ENCODE results near the gene COL27A1.

The COL27A1 gene

GRCh38 chr9:114209151-114209550 lies 53.8 kb downstream of the COL27A1 start:
- Histone ChIP-seq H3K36me3 (ENCODE audit: insufficient read depth, low read length) (peaks cover 20% of the 10 kb centered on the region), H3K4me1 (ENCODE audit: control insufficient read depth, insufficient read depth, low read length) (peaks cover 20% of the 10 kb centered on the region), H3K9me3 (replicated peaks; ENCODE audit: low read length) (no peaks in the 10 kb centered on the region), H3K9ac (ENCODE audit: low read depth, low read length) (no peak overlapping the region), H3K27me3 (ENCODE audit: control insufficient read depth, insufficient read depth, low read length) (no peaks in the 10 kb centered on the region), H3K4me2 (ENCODE audit: low read length) (no peak overlapping the region), H3K4me3 (ENCODE audit: low read length) (no peak overlapping the region)

GRCh38 chr9:114210136-114210535 lies 54.8 kb downstream of the COL27A1 start:
- Histone ChIP-seq H3K4me1 (ENCODE audit: control insufficient read depth, insufficient read depth, low read length) (peaks cover 20% of the 10 kb centered on the region), H3K4me3 (ENCODE audit: low read length) (no peak overlapping the region), H3K27me3 (ENCODE audit: control insufficient read depth, insufficient read depth, low read length) (no peaks in the 10 kb centered on the region), H3K36me3 (ENCODE audit: insufficient read depth, low read length) (peaks cover 20% of the 10 kb centered on the region), H3K9ac (ENCODE audit: low read depth, low read length) (no peak overlapping the region), H3K4me2 (ENCODE audit: low read length) (no peak overlapping the region), H3K9me3 (replicated peaks; ENCODE audit: low read length) (no peaks in the 10 kb centered on the region)

- H3K9ac ChIP-seq (ENCODE audit: low read depth, low read length), result no peak overlapping the region
- H3K27me3 ChIP-seq (ENCODE audit: control insufficient read depth, insufficient read depth, low read length), result no peaks in the 10 kb centered on the region
- no peak overlapping the region for H3K4me2 ChIP-seq (ENCODE audit: low read length)
- H3K9me3 ChIP-seq (replicated peaks; ENCODE audit: low read length), result no peaks in the 10 kb centered on the region
- H3K36me3 ChIP-seq (ENCODE audit: insufficient read depth, low read length), result peaks cover 20% of the 10 kb centered on the region
- H3K4me1 ChIP-seq (ENCODE audit: control insufficient read depth, insufficient read depth, low read length), result peaks cover 20% of the 10 kb centered on the region
- H3K4me3 ChIP-seq (ENCODE audit: low read length), result no peak overlapping the region
Measured at GRCh38 chr9:114210691-114211276, 55.4 kb downstream of the COL27A1 start.

GRCh38 chr9:114212826-114213225 lies 57.5 kb downstream of the COL27A1 start:
- H3K4me2 ChIP-seq (ENCODE audit: low read length), result no peak overlapping the region
- H3K4me1 ChIP-seq (ENCODE audit: control insufficient read depth, insufficient read depth, low read length), result peaks cover 4% of the 10 kb centered on the region
- H3K36me3 ChIP-seq (ENCODE audit: insufficient read depth, low read length), result peaks cover 20% of the 10 kb centered on the region

GRCh38 chr9:114213566-114213965 lies 58.2 kb downstream of the COL27A1 start:
- Histone ChIP-seq H3K9ac (ENCODE audit: low read depth, low read length) (no peak overlapping the region), H3K27me3 (ENCODE audit: control insufficient read depth, insufficient read depth, low read length) (no peaks in the 10 kb centered on the region), H3K4me2 (ENCODE audit: low read length) (no peak overlapping the region), H3K4me1 (ENCODE audit: control insufficient read depth, insufficient read depth, low read length) (peaks cover 5% of the 10 kb centered on the region), H3K9me3 (replicated peaks; ENCODE audit: low read length) (no peaks in the 10 kb centered on the region), H3K36me3 (ENCODE audit: insufficient read depth, low read length) (peaks cover 20% of the 10 kb centered on the region), H3K4me3 (ENCODE audit: low read length) (no peak overlapping the region)

More at GRCh38 chr9:114212826-114213225, 57.5 kb downstream of the COL27A1 start:
- Histone ChIP-seq H3K27me3 (ENCODE audit: control insufficient read depth, insufficient read depth, low read length) (no peaks in the 10 kb centered on the region), H3K9me3 (replicated peaks; ENCODE audit: low read length) (no peaks in the 10 kb centered on the region), H3K9ac (ENCODE audit: low read depth, low read length) (no peak overlapping the region), H3K4me3 (ENCODE audit: low read length) (no peak overlapping the region)

- peaks cover 20% of the 10 kb centered on the region for H3K36me3 ChIP-seq (ENCODE audit: insufficient read depth, low read length)
- H3K4me1 ChIP-seq (ENCODE audit: control insufficient read depth, insufficient read depth, low read length), result peaks cover 10% of the 10 kb centered on the region
- H3K4me3 ChIP-seq (ENCODE audit: low read length), result no peak overlapping the region
- no peak overlapping the region for H3K9ac ChIP-seq (ENCODE audit: low read depth, low read length)
- H3K9me3 ChIP-seq (replicated peaks; ENCODE audit: low read length), result no peaks in the 10 kb centered on the region
- H3K4me2 ChIP-seq (ENCODE audit: low read length), result no peak overlapping the region
- no peaks in the 10 kb centered on the region for H3K27me3 ChIP-seq (ENCODE audit: control insufficient read depth, insufficient read depth, low read length)
Measured at GRCh38 chr9:114214181-114214580, 58.8 kb downstream of the COL27A1 start.

- H3K27me3 ChIP-seq (ENCODE audit: control insufficient read depth, insufficient read depth, low read length), result no peaks in the 10 kb centered on the region
- peaks cover 13% of the 10 kb centered on the region for H3K36me3 ChIP-seq (ENCODE audit: insufficient read depth, low read length)
- no peak overlapping the region for H3K4me3 ChIP-seq (ENCODE audit: low read length)
- H3K9me3 ChIP-seq (replicated peaks; ENCODE audit: low read length), result no peaks in the 10 kb centered on the region
- no peak overlapping the region for H3K9ac ChIP-seq (ENCODE audit: low read depth, low read length)
- H3K4me1 ChIP-seq (ENCODE audit: control insufficient read depth, insufficient read depth, low read length), result peaks cover 10% of the 10 kb centered on the region
- H3K4me2 ChIP-seq (ENCODE audit: low read length), result no peak overlapping the region
Measured at GRCh38 chr9:114214686-114215414, 59.5 kb downstream of the COL27A1 start.

- Histone ChIP-seq H3K27me3 (ENCODE audit: control insufficient read depth, insufficient read depth, low read length) (no peaks in the 10 kb centered on the region), H3K4me2 (ENCODE audit: low read length) (no peak overlapping the region), H3K4me3 (ENCODE audit: low read length) (no peak overlapping the region), H3K36me3 (ENCODE audit: insufficient read depth, low read length) (peaks cover 8% of the 10 kb centered on the region), H3K9me3 (replicated peaks; ENCODE audit: low read length) (no peaks in the 10 kb centered on the region), H3K4me1 (ENCODE audit: control insufficient read depth, insufficient read depth, low read length) (peaks cover 10% of the 10 kb centered on the region), H3K9ac (ENCODE audit: low read depth, low read length) (no peak overlapping the region)
Measured at GRCh38 chr9:114216081-114216480, 60.7 kb downstream of the COL27A1 start.

- Histone ChIP-seq H3K4me1 (ENCODE audit: control insufficient read depth, insufficient read depth, low read length) (peaks cover 17% of the 10 kb centered on the region), H3K4me2 (ENCODE audit: low read length) (no peak overlapping the region), H3K9me3 (replicated peaks; ENCODE audit: low read length) (no peaks in the 10 kb centered on the region), H3K4me3 (ENCODE audit: low read length) (no peak overlapping the region), H3K27me3 (ENCODE audit: control insufficient read depth, insufficient read depth, low read length) (no peaks in the 10 kb centered on the region), H3K36me3 (ENCODE audit: insufficient read depth, low read length) (peaks cover 6% of the 10 kb centered on the region), H3K9ac (ENCODE audit: low read depth, low read length) (no peak overlapping the region)
Measured at GRCh38 chr9:114216976-114217375, 61.6 kb downstream of the COL27A1 start.

GRCh38 chr9:114218264-114219120 lies 63.2 kb downstream of the COL27A1 start:
- Histone ChIP-seq H3K9me3 (replicated peaks; ENCODE audit: low read length) (no peaks in the 10 kb centered on the region), H3K4me3 (ENCODE audit: low read length) (no peak overlapping the region), H3K36me3 (ENCODE audit: insufficient read depth, low read length) (peaks cover 5% of the 10 kb centered on the region), H3K4me2 (ENCODE audit: low read length) (no peak overlapping the region), H3K27me3 (ENCODE audit: control insufficient read depth, insufficient read depth, low read length) (no peaks in the 10 kb centered on the region), H3K4me1 (ENCODE audit: control insufficient read depth, insufficient read depth, low read length) (peaks cover 20% of the 10 kb centered on the region), H3K9ac (ENCODE audit: low read depth, low read length) (no peak overlapping the region)

GRCh38 chr9:114220061-114220541 lies 64.8 kb downstream of the COL27A1 start:
- Histone ChIP-seq H3K4me3 (ENCODE audit: low read length) (no peak overlapping the region), H3K4me1 (ENCODE audit: control insufficient read depth, insufficient read depth, low read length) (peaks cover 32% of the 10 kb centered on the region), H3K27me3 (ENCODE audit: control insufficient read depth, insufficient read depth, low read length) (no peaks in the 10 kb centered on the region), H3K36me3 (ENCODE audit: insufficient read depth, low read length) (peaks cover 6% of the 10 kb centered on the region), H3K9me3 (replicated peaks; ENCODE audit: low read length) (no peaks in the 10 kb centered on the region), H3K4me2 (ENCODE audit: low read length) (no peak overlapping the region), H3K9ac (ENCODE audit: low read depth, low read length) (no peak overlapping the region)

Data from skeletal muscle satellite cell (primary cell).